Urinary bladder (tissue), 4 donors: ENCODE measurements around the gene AIPL1. TPM values are rescaled to one million over a fixed set of nuclear protein-coding genes. Genes with fewer than 3 reads are reported as not detected.

Experiments used
- DNase-seq: peaks from one replicate; pipeline ENCODE4 v3.0.0-alpha.2; 2015; ENCODE audit errors: extremely low spot score
- H3K27ac ChIP-seq: one replicate; pipeline ENCODE4 v1.5.1; 2013; ENCODE audit warnings: low read depth, mild to moderate bottlenecking, moderate library complexity
- H3K36me3 ChIP-seq: one replicate; pipeline ENCODE4 v1.6.1; 2013; ENCODE audit warnings: mild to moderate bottlenecking, moderate library complexity; ENCODE audit not compliant: insufficient read depth
- H3K4me1 ChIP-seq: one replicate; pipeline ENCODE4 v1.6.1; 2013; ENCODE audit warnings: mild to moderate bottlenecking, moderate library complexity; ENCODE audit not compliant: insufficient read depth
- H3K4me3 ChIP-seq: one replicate; pipeline ENCODE4 v1.5.1; 2013; ENCODE audit warnings: low read depth, low read length
- WGBS: extraction: QIAGEN DNeasy Blood & Tissue Kit; methylation state at CpG from one replicate; pipeline ENCODE4 v1.1.7; 2013; 5-methylcytosine and 5-hydroxymethylcytosine counted together
- polyA plus RNA-seq: library from polyadenylated mRNA; stranded (reverse); fragments of 200-250 nt; gene quantifications from one replicate; pipeline ENCODE4 v1.2.3, GENCODE V29; 2013
- total RNA-seq: library from RNA; depleted of rRNA; stranded (reverse); fragments of >200 nt; gene quantifications from one replicate; pipeline ENCODE4 v1.2.3, GENCODE V29; 2014
- donor health status: healthy with polysubstance abuse.
- donor health status: healthy.

The AIPL1 gene
- total and polyA plus RNA-seq, 2 donors = not detected

GRCh38 chr17:6472517-6472916 is 37.6 kb upstream of the AIPL1 start:
- no peaks in the 10 kb centered on the region for H3K36me3 ChIP-seq
- DNase-seq = no peak
- no peak overlapping the region for H3K4me3 ChIP-seq
- H3K4me1 ChIP-seq = no peaks in the 10 kb centered on the region
- WGBS = 94% methylated on average over 10 of the region's 10 CpGs
- H3K27ac ChIP-seq = no peak overlapping the region

GRCh38 chr17:6471531-6472465 is 36.9 kb upstream of the AIPL1 start:
- Histone ChIP-seq H3K4me3 (no peak overlapping the region), H3K36me3 (no peaks in the 10 kb centered on the region), H3K4me1 (no peaks in the 10 kb centered on the region), H3K27ac (no peak overlapping the region)
- WGBS = 70% methylated on average over 19 of the region's 19 CpGs
- no peak for DNase-seq

GRCh38 chr17:6470751-6471521 is 36.0 kb upstream of the AIPL1 start:
- WGBS = 88% methylated on average over 17 of the region's 17 CpGs

GRCh38 chr17:6470146-6470718 is 35.3 kb upstream of the AIPL1 start:
- no peak for DNase-seq
- Histone ChIP-seq H3K36me3 (no peaks in the 10 kb centered on the region), H3K27ac (no peak overlapping the region), H3K4me3 (no peak overlapping the region), H3K4me1 (no peaks in the 10 kb centered on the region)
- 92% methylated on average over 24 of the region's 24 CpGs for WGBS

More at GRCh38 chr17:6470751-6471521, 36.0 kb upstream of the AIPL1 start:
- Histone ChIP-seq H3K36me3 (no peaks in the 10 kb centered on the region), H3K4me1 (no peaks in the 10 kb centered on the region), H3K4me3 (no peak overlapping the region), H3K27ac (no peak overlapping the region)
- no peak for DNase-seq

- WGBS = 85% methylated on average over 23 of the region's 23 CpGs
- no peaks in the 10 kb centered on the region for H3K36me3 ChIP-seq
- H3K4me1 ChIP-seq = no peaks in the 10 kb centered on the region
- H3K4me3 ChIP-seq = no peak overlapping the region
- no peak overlapping the region for H3K27ac ChIP-seq
- no peak for DNase-seq
These were observed 33.3 kb upstream of the AIPL1 start for GRCh38 chr17:6468051-6468790.

GRCh38 chr17:6467567-6467966 is 32.6 kb upstream of the AIPL1 start:
- DNase-seq = no peak
- Histone ChIP-seq H3K4me3 (no peak overlapping the region), H3K36me3 (no peaks in the 10 kb centered on the region), H3K27ac (no peak overlapping the region), H3K4me1 (no peaks in the 10 kb centered on the region)
- 88% methylated on average over 1 of the region's 1 CpG for WGBS

- no peaks in the 10 kb centered on the region for H3K4me1 ChIP-seq
- WGBS = 73% methylated on average over 19 of the region's 19 CpGs
- H3K4me3 ChIP-seq = no peak overlapping the region
- no peaks in the 10 kb centered on the region for H3K36me3 ChIP-seq
- no peak for DNase-seq
- H3K27ac ChIP-seq = no peak overlapping the region
These were observed 30.5 kb upstream of the AIPL1 start for GRCh38 chr17:6465206-6466003.

GRCh38 chr17:6464446-6465041 is 29.6 kb upstream of the AIPL1 start:
- WGBS = 92% methylated on average over 14 of the region's 14 CpGs
- no peaks in the 10 kb centered on the region for H3K4me1 ChIP-seq
- no peak overlapping the region for H3K4me3 ChIP-seq
- no peak overlapping the region for H3K27ac ChIP-seq
- no peaks in the 10 kb centered on the region for H3K36me3 ChIP-seq
- no peak for DNase-seq

GRCh38 chr17:6463616-6464445 is 28.9 kb upstream of the AIPL1 start:
- DNase-seq = no peak
- no peaks in the 10 kb centered on the region for H3K4me1 ChIP-seq
- WGBS = 92% methylated on average over 24 of the region's 24 CpGs
- no peaks in the 10 kb centered on the region for H3K36me3 ChIP-seq
- H3K4me3 ChIP-seq = no peak overlapping the region
- H3K27ac ChIP-seq = no peak overlapping the region

- DNase-seq = no peak
- Histone ChIP-seq H3K4me1 (no peaks in the 10 kb centered on the region), H3K36me3 (no peaks in the 10 kb centered on the region), H3K4me3 (no peak overlapping the region), H3K27ac (no peak overlapping the region)
- WGBS = 76% methylated on average over 2 of the region's 2 CpGs
These were observed 27.8 kb upstream of the AIPL1 start for GRCh38 chr17:6462692-6463091.

- no peak overlapping the region for H3K4me3 ChIP-seq
- H3K4me1 ChIP-seq = no peaks in the 10 kb centered on the region
- no peaks in the 10 kb centered on the region for H3K36me3 ChIP-seq
- H3K27ac ChIP-seq = no peak overlapping the region
- 74% methylated on average over 10 of the region's 10 CpGs for WGBS
- no peak for DNase-seq
These were observed 27.0 kb upstream of the AIPL1 start for GRCh38 chr17:6461792-6462524.
